Ramos (cell line): ENCODE measurements around the gene TPP2.

ENCODE experiments used
- in situ Hi-C: fragments of 300-500 bp; cut with MboI; formaldehyde crosslinking; loops from one replicate; pipeline ENCODE4 v1.14.3; 2022; ENCODE audit warnings: low sequenced_read_pairs; ENCODE audit not compliant: unreplicated experiment

The TPP2 gene

DNA sequence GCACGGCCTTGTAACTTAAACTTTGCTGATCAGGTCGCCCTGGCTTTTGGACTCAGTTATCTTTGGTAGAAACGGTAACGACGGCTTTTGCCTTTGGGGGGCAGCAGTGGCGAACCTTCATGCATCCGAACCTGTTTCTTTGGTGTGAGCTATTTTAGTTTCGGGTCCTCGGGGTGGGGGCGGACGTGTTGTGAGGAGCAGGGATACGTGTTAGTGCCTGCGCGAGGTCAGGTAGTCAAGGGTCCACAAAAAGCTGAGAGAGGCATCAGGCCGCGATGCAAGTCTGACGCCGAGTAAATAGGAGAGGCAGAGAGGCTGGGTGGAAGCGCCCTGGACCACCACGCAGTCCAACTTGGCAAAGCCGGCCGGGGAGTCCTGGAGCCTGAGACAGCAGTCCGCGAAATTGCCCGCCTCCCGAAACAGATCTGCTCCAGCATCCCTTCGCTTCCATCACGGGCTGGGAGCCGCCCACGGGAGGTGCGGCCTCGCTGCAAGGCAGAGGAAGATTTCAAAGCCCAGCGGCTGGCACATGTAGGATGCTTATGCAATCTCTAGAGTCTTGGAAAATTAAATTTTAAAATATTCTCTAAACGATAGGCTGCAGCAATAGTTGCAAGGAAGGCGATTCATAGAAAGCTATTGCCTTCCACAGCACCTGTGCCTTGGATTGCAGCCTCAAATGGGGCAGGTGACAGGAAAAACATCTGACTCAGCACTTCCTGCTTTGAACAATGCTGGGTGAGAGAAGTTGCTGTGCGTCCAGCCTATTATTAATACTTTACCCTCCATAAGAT is 4.6 kb upstream of the TPP2 start:
- in situ Hi-C loops = no loop called here

DNA sequence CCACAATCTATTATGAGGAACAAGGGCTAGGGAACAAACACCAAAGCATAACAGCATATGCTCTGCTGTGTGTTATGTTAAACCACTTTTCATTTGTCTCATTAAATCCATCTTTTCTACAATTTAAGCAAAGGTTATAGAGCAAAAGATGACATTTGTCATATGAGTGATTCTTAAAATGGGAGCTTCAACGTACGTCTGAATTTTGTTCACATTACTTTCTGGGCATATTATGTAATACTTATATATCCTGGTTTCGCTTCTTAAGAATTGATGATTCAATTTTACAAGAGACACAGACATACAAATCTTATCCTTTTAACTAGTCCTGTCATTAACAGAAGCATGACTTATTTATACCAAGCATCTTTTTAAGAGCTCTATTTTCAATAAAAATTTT is 3.3 kb upstream of the TPP2 start:
- in situ Hi-C loops = no loop called here

DNA sequence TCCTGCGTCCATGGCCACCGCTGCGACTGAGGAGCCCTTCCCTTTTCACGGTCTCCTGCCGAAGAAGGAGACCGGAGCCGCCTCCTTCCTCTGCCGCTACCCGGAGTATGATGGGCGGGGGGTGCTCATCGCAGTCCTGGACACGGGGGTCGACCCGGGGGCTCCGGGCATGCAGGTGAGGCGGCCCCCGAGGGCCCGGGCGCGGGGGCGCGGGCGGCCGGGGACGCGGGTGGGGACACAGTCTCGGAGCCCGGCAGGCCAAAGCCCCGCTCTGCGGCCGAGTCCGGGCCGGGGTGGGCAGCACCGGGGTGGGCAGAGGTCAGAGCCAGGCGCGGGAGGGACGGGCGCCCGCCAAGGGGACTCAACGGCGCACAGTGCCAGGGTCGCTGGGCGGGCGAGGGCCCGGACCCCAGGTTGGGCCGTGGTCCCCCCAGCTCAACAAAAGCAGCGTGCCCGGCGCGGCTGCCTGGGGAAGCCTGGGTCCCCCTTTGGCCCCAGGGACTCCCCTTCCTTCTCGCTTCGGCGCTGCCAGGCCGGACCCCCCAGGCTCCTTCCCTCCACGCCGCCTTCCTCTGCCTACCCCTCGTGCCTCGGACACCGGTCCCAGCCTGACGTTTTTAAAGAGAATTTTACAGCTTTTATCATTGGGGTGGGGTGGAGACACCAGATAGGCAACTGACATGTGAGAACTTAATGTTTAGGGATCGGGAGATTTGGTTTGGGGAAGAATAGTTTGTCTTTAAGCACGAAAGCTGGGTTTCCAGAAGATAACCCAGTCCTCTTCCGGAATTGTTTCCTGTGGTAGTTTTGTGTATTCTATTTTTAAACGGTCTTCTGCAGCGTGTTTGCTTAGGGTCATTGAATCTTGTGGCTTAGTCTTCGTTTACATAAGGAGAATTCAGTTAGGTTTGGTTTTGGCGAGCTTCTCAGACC is 509 bp downstream of the TPP2 start:
- in situ Hi-C loops = no loop called here

DNA sequence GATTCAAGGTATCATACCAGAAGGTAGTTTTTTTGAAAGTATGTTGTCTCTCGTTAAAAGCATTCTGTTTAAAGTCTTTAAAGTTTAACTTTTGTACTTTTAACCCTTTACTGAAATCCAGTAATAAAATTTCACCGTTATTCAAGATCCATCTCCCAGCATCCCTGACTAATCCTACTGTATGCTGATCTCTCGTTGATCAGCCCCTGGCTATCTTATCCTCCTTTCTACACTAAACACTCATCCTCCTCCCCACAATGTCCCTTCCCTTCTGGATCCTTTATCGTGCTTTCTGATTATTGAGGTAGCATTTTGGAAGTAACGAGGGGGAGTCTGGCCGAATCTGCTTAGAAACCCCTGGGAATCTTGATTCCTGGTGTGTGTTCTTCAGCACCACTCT is 1.3 kb downstream of the TPP2 start:
- in situ Hi-C loops = no loop called here

DNA sequence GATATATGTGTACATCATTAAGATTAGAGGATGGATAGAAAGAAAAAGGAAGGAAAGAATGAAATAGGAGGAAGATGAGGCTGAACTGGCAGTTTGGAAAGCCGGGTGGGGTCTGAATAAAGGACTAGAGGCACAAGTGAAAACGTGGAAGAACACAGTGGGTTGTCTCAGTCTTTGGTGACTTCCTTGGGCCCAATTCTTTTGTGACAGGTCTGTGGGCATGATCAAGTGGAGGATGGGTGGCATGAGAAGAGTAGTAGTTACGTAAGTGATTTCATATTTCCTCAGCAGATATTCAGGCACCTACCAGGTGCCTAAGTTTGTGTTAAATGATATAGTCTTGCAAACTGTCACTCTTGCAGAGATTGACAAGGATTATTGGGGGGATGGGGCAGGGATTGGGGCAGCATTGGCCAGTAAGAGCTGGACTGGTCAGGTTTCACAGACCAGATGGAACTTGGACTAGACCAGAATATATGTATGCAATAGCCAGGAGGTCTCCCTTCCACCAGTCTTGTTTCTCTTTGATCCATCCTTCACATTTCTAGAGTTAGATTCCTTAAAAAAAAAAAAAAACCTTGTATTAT is 2.7 kb downstream of the TPP2 start:
- in situ Hi-C loops = no loop called here

DNA sequence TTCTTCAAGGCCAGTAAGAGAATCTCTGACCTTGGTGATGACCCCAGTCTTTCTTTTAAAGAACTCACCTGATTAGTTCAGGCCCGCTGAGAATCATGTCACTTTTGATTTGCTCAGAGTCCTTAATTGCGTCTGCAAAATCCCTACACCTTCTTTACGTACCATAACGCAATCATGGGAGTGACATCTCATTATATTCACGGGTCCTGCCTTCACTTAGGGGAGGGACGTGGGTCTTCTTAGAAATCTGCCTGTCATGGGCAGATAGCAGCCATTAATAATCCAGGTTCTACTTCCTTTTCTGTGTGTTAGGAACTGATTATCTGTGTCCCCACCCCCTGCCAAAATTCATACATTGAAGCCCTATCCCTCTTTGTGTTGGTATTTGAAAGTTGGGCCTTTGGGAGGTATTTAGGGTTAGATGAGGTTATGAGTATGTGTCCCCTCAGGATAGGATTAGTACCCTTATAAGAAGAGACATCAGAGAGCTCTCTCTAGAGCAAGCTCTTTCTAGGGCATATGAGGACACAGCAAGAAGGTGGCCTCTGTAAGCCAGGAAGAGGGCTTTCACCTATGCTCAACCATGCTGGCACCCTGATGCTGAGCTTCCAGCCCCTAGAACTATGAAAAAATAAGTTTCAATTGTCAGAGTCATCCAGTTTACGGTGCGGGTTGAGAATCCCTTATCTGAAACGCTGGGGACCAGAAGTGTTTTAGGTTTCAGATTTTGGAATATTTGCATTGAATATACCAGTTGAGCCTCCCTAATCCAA is 9.9 kb downstream of the TPP2 start:
- in situ Hi-C loops = no loop called here

DNA sequence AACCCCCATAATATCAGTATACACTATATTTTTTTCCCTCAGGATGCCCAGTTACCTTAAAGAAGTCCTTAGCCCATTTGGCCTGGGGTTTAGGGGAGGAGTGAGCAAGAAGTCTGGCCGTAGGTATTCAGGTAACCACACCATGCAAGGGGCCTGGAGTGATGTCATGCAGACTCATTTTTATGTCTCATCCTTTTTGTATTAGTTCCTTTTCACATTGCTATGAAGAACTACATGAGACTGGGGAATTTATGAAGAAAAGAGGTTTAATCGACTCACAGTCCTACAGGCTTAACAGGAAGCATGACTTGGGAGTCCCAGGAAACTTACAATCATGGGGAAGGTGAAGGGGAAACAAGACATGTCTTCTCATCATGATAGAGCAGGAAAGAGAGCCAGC is 12.2 kb downstream of the TPP2 start:
- in situ Hi-C loops = no loop called here

DNA sequence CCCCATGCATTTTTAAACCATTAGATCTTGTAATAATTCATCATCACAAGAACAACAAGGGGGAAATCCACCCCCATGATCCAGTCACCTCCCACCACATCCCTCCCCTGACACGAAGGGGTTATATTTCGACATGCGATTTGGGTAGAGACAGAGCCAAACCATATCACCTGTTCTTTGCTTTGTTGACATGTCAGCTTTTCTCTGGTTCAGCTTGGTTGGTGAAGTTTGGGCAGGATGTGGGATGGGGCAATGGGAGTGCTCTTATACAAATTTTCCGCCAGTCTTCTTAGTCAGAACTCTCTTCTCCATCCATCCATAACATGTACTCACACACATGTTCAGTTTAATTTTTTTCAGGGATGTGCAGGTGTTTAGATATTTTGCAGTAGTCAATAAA is 12.9 kb downstream of the TPP2 start:
- in situ Hi-C loops = no loop called here

DNA sequence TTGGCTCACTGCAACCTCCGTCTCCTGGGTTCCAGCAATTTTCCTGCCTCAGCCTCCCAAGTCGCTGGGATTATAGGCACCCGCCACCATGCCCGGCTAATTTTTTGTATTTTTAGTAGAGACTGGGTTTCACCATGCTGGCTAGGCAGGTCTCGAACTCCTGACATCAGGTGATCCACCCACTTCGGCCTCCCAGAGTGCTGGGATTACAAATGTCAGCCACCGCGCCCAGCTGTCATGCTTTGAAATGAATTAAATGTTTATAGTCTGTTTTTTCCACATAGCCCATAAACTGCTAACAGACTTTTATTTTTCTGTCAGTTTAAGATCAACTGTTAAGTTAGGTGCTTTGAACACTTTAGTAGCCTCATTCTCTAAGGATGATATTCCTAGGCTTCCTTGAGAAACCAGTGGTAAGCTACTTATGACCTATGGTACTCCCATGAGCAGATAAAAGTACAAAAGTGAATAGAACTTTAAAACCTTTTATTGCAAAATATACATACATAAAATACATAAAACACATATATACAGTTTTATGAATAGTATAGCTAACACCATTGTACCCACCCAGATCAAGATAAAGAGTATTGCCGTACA is 13.6 kb downstream of the TPP2 start:
- in situ Hi-C loops = no loop called here

DNA sequence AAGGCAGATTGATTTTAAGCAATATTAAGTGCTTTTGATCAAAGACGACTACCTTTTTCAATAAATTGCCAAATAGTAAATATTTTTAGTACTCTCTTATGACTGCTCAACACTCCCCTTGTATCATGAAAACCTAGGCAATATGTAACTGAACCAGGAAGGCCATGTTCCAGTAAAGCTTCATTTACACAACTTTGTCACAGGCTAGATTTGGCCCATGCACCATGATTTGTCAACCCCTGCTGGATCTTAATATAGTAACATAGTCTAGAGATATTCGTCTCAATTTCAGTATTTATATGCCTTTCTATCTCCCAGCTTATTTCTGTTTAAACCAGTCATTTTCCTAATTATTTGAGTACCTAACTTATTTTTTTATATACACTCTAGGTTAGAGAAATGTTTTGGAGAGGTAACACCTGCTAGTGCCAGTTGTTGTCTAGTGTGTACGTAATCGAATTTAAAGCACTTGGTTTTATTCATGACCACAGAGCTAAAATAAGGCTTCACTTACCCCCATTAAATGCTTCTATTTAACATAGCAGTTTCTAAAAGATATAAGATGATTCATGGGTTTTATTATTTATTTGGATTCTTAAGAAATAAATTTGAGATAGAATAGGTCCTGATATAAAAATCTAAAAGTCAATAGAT is 21.0 kb downstream of the TPP2 start:
- in situ Hi-C loops = no loop called here

DNA sequence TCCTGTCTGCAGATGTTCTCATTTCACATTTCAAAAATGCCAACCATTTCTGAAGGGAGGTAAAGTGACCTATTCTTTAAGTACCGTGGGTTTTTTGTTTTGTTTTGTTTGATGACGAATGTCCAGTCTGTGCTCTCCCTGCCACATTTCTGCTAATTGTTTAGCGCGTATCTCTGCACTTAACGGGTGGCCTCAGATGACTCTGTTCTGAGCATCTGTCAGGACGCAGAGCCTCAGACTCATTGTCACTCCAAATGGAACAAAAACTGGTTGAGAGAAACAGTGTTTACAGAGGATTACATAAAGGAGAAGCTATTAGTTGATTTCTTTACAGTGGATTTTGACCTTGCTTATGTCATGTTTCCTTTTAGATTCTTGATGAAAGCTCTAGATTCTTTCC is 23.7 kb downstream of the TPP2 start:
- in situ Hi-C loops = no loop called here

DNA sequence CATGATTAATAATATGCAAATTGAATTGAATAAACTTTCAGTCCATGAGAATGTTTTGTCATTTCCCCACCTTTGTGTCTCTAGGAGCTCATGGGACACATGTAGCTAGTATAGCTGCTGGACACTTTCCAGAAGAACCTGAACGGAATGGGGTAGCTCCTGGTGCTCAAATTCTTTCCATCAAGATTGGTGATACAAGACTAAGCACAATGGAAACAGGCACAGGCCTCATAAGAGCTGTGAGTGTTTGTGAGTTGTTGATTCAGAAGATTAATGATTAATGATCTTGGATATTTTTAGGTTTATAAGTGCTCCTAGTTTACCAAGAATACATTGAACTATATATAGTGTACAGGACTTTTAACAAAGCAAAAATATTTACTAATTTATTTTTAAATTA is 30.1 kb downstream of the TPP2 start:
- in situ Hi-C loops = no loop called here

DNA sequence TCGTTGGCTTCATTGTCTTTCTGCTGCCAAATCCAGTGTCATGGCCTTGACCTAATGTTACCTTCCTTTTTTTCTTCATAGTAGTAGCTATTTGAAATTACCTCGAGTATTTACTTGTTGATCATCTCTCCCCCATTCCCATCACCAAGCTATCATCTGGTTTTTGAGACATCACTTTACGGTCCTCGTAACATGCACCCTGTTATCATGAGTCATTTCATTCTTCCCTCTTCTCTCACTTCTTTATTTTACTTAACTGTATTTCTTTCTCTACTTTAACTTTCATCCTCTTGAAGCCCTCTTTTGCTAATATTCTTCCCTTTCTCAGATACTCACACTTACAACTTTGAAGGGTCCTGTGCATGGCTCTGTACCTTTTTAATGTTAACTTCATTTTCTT is 31.8 kb downstream of the TPP2 start:
- in situ Hi-C loops = no loop called here

DNA sequence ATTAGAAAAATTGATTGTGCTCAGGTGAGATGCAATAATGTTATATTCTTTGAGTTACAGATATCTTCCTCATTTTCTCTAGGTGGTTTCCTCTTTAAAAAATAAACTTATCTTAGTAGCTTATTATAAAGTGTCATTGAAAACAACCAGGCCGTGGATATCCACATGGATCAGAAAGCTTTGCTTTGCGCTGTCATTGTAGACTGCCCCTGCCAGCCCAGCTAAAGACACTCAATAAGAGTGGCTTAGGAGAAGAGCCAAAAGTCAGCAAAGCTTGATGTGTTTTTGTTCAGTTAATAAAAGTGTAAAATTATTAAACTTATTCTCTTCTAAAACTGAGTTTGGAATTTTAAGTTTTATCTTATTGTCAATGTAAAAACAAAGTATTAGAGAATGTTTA is 34.4 kb downstream of the TPP2 start:
- in situ Hi-C loops = no loop called here

DNA sequence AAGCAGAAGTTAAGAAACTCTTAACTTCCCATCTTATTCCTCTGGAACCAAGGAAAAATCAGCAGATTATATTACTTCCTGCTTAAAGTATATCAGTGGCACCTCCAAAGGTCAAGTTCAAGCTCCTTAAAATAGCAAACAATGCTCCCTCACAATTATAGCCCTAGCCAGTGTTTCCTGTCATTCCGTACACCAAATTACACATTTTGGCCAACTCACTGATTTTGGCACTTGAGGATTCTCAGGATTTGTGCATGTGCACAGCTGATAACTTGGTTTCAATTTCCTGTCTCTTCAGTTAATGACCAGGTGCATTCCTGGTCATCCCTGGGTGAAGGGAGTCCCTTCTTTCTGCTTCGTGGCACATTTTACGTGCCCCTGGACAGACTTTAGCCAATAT is 42.0 kb downstream of the TPP2 start:
- in situ Hi-C loops = no loop called here

DNA sequence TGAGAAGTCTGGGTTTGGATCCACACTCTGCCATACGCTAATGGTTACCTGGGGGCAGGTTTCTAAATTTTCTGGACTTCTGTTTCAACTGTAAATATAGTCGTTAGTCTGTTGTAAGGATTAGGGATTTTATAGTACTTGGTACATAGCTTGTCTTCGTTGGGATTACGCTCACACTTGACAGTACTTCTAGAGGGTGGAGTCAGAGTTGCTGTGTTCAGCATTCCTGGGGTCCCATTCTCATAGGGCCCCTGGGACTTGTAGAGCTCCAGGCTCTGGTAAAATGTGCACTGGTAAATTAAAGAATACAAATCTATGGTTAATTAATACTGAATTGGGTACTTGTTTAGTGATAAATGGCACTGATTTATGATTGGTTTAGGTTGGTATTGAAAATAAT is 45.2 kb downstream of the TPP2 start:
- in situ Hi-C loops = no loop called here

DNA sequence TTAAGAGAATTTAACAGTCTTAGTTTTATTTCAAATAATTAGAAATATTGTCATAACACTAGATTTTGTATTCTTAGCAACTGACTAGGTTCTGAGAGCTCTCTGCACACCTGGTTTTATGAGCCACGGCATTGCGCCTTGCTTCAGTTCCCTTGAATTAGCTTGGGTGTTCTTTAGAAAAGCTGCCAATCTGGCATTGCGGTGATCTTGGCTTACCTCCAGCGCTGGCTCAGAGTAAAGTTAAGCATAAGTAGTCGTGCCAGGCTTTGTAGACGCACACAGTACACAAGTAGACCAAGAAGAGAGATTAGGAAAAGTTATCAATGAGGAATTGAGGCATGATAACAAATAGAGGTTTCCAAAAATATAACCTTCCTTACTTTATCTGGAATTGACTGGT is 45.7 kb downstream of the TPP2 start:
- in situ Hi-C loops = no loop called here

DNA sequence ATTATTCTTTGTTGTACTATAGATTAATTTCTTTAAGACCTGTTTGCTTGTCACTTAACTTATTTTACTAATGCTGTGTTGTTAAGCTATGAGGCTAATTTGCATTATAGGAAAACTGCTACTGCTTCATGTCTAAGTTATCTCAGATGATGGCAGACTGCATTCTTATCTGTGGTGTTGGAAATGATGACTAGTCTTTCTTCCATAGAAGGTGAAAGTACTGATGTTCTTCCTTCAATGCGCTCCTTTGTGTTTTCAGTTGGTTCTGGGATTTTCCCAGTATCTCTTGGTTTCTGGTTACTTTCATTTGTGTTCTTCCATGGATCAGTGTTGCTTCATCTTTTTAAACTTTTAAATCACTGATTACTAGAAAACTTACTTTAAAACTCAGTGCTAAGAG is 46.9 kb downstream of the TPP2 start:
- in situ Hi-C loops = no loop called here

DNA sequence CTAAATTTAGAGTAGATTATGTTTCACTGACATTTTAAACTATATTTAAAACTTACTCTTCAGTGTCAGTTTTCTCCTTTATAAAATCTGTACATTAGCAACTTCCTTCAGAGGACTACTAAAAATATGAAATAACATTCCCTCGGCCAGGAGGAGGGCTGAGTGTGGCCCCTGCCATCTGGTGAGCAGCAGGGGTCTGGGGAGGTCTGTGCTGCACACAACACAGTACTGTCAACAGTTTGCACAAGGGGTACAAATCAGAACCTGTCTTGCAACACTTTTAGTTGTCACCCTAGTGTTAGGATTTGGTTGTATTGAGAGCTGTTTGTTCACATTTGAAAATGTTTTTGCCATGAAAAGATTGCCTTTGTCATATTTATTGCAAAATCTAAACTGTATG is 48.9 kb downstream of the TPP2 start:
- in situ Hi-C loops = no loop called here

DNA sequence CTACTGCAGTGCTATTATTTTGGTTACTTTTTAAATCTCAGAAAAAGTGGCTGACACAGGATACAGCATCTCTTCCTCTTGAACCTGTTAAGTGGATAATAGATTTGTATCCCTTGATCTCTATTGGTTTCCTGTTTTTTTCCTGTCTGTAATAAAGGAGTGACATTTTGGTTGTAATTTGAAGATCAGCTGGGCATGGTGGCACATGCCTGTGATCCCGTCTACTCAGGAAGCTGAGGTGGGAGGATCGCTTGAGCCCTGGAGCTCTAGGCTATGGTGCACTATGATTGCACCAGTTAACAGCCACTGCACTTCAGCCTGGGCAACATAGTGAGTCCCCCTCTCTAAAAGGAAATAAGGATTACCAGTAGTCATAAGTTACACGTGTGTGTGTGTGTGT is 51.3 kb downstream of the TPP2 start:
- in situ Hi-C loops = no loop called here
